GM12801 (cell line): ENCODE measurements around the gene TOR1AIP1.

Source experiments
- CTCF ChIP-seq: IDR thresholded peaks from one replicate; pipeline ENCODE4 v1.5.1; 2011; ENCODE audit warnings: control low read depth; ENCODE audit not compliant: insufficient read length; ENCODE audit errors: extremely low read depth

The TOR1AIP1 gene

GRCh38 chr1:179882253-179883039, at the start of gene TOR1AIP1:
Gene TOR1AIP1, plus strand, starts transcription at chr1:179882285. Its CDS starts 218 bp downstream, at chr1:179882503.
- no peak for TF ChIP-seq CTCF

- TF ChIP-seq CTCF = no peak
Observed at GRCh38 chr1:179840107-179840506, 42.0 kb upstream of the TOR1AIP1 start.

- TF ChIP-seq CTCF = no peak
Observed at GRCh38 chr1:179848233-179848632, 33.9 kb upstream of the TOR1AIP1 start.

- no peak for TF ChIP-seq CTCF
Observed at GRCh38 chr1:179853102-179853501, 29.0 kb upstream of the TOR1AIP1 start.

GRCh38 chr1:179856296-179856695, 25.8 kb upstream of the TOR1AIP1 start:
- no peak for TF ChIP-seq CTCF

GRCh38 chr1:179857009-179857408, 25.1 kb upstream of the TOR1AIP1 start:
- no peak for TF ChIP-seq CTCF

GRCh38 chr1:179860652-179861051, 21.4 kb upstream of the TOR1AIP1 start:
- no peak for TF ChIP-seq CTCF
